Measurements from ENCODE around the gene FCHSD2. TPM values are rescaled to one million over a fixed set of nuclear protein-coding genes. Genes with fewer than 3 reads are reported as not detected.

FCHSD2 gene
- total and polyA plus RNA-seq, 2 donors (not counting 3 experiments of a cell fraction or from before 2014, with no cell fraction given): 20.8 to 56.9 TPM

- H3K9ac ChIP-seq (replicated peaks; ENCODE audit: extremely low read depth, insufficient read depth, low read length): peak within 1 kb of the TSS; percentile 96
- peaks cover 31% of the 10 kb centered on the region for H3K4me1 ChIP-seq (ENCODE audit: control insufficient read depth, extremely low read depth, insufficient read depth, low read length)
- peak; percentile 84 for FAIRE-seq
- dilution Hi-C loops (cut with MboI; ENCODE audit: extremely low pct_ligation_motif_present, low sequenced_read_pairs) (no loop called here), intact Hi-C loops (cut with micrococcal nuclease) (loop anchor here (1.0 kb wide), 3 partner anchors 20 to 328 kb away; partner anchors contain the start of genes FCHSD2 and STARD10)
- no peaks in the 10 kb centered on the region for H3K9me3 ChIP-seq (replicated peaks; ENCODE audit: control insufficient read depth, insufficient read depth, low read length)
- no peak for TF ChIP-seq GATA2 (IDR thresholded peaks at IDR 0.05; ENCODE audit: insufficient read depth, insufficient read length, low read depth, low read length)
- TF ChIP-seq POLR2A (IDR thresholded peaks at IDR 0.05; ENCODE audit: low read depth, low read length): peak; percentile 68
- no peak for TF ChIP-seq MYC (IDR thresholded peaks at IDR 0.05; ENCODE audit: low read depth, low read length)
- no peak for TF ChIP-seq CTCF (IDR thresholded peaks at IDR 0.05; ENCODE audit: extremely low read depth in 1 of 2, insufficient read depth in 1 of 2, low read depth in 1 of 2, low read length in 2 of 2)
- TF ChIP-seq JUN (IDR thresholded peaks at IDR 0.05; ENCODE audit: borderline replicate concordance, insufficient read depth, insufficient read length, low read depth): no peak
- TF ChIP-seq FOS (IDR thresholded peaks at IDR 0.05; ENCODE audit: borderline replicate concordance, insufficient read depth, low read length): no peak
- no peak for TF ChIP-seq MAX (IDR thresholded peaks at IDR 0.05; ENCODE audit: insufficient read depth, insufficient read length)
- peak; percentile 91 for DNase-seq (ENCODE audit: low read depth, low spot score)
- H4K20me1 ChIP-seq (replicated peaks; ENCODE audit: control insufficient read depth, extremely low read depth, insufficient read depth, low read length): no peaks in the 10 kb centered on the region
- H3K36me3 ChIP-seq (ENCODE audit: control insufficient read depth in 2 of 2, extremely low read depth in 1 of 2, insufficient read depth in 2 of 2, low read length in 2 of 2): peaks cover 5 to 6% of the 10 kb centered on the region in 2 experiments
- peak within 1 kb of the TSS; percentile 81 for H3K4me2 ChIP-seq (ENCODE audit: insufficient read depth, low read length)
- peak within 1 kb of the TSS; percentile 67 for H3K27ac ChIP-seq (ENCODE audit: insufficient read depth, low read depth, low read length)
- peaks cover 28% of the 10 kb centered on the region for H3K79me2 ChIP-seq (ENCODE audit: control insufficient read depth, insufficient read depth, low read length)
- ChIA-PET POLR2A (no interaction called here), CTCF (interaction anchor here (1.3 to 2.2 kb wide), 6 partner anchors 20 to 363 kb away, joined by 5 to 25 read pairs (median 9); partner anchors contain the start of gene STARD10)
- no TSS peak for BruUV-seq (replicated peaks)
- H3K27me3 ChIP-seq (ENCODE audit: control insufficient read depth in 2 of 2, insufficient read depth in 2 of 2, low read length in 2 of 2): no peaks in the 10 kb centered on the region
- H2AFZ ChIP-seq (ENCODE audit: low read depth, low read length): peak within 1 kb of the TSS; percentile 38
- H3K9me1 ChIP-seq (replicated peaks; ENCODE audit: control insufficient read depth, extremely low read depth, insufficient read depth, low read length): no peaks in the 10 kb centered on the region
- peak within 1 kb of the TSS; percentile 17 to 88 (median 56) for H3K4me3 ChIP-seq (replicated peaks in 1 of 3; ENCODE audit: insufficient read depth in 1 of 3, low read depth in 1 of 3, low read length in 3 of 3)
Measured at GRCh38 chr11:72814286-72815109, 327.6 kb downstream of the FCHSD2 start, which contains the start of gene ATG16L2. Gene ATG16L2, plus strand, starts transcription at chr11:72814411. Its CDS starts 35 bp downstream, at chr11:72814446.

Data from endothelial cell of umbilical vein (primary cell).